NCI-H1105 treated with DMSO at 0.1 percent for 48 hours (cell line): ENCODE results near the gene MAB21L4.

Experiments used
- DNase-seq: peaks from one replicate; lab custom pipeline; 2025; lab: John Stamatoyannopoulos, UW

The MAB21L4 gene

DNA sequence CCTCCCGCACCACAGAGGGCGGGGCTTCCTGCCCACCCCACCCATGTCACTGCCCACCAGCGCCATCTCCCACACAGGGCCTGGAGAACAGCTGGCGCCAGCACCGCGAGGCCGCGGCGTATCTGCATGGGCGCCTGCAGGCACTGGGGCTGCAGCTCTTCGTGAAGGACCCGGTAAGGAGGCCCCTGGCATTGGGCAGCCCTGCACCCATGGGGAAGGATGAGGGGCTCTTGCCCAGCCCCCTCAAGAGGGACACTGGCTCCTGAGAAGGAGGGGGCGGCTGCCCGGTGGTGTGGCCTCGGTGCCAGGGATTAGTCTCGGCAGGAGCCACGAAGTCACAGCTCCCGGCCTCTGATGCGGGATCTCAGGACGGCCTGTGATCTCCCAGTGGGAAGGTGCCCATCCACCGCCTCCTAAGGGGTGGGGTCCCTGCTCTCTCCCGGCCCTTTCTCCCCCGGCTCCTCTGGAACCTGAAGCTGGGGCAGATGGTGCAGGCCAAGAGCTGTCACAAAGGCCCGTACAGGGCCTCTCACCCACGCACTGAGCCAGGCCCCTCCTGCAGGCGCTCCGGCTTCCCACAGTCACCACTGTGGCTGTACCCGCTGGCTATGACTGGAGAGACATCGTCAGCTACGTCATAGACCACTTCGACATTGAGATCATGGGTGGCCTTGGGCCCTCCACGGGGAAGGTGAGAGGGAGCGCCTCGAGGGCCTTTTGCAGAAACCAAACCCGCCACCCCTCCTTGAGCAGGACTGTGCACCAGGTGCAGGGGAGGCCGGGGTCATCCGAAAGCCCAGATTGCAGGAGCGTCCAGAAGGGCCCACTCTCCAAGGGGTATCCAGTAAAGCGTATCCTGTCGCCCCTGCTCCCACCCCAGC is 18.3 kb downstream of the MAB21L4 start:
- no peak for DNase-seq

DNA sequence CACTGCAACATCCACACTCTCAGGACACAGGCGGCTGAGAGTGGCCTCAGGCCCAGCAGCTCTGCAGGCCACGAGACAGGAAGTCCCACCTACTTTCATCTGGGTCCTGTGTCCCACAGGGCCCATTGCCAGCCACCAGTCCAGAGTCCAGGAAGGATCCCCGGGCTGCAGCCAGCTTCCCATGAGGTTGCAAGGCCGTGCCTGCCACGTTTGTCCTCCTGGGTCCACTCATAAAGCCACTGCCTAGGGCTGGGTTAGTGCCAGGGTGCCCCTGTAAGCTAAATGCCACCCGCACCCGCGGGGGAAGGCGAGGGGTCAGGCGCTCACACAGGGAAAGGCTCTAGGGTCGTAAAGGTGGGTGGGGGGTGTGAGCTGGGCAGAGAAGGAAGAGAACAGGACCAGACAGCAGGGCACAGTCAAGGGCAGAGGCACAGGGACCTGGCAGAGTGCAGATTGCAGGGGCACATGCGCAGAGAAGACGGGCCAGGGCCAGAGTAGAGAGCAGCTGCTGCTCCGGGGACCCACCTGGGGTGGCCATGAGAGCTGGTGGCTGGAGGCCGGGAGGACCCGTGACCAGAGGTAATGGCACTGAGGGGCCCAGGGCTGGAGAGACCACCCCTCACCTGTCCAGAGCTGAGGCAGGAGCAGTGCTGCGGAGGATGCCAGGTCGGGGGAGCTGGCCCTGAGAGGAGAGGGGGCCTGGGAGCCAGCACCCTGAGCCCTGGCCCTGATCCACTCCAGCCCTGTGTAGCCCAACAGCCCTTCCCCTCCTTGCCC is 19.3 kb downstream of the MAB21L4 start:
- DNase-seq = no peak

DNA sequence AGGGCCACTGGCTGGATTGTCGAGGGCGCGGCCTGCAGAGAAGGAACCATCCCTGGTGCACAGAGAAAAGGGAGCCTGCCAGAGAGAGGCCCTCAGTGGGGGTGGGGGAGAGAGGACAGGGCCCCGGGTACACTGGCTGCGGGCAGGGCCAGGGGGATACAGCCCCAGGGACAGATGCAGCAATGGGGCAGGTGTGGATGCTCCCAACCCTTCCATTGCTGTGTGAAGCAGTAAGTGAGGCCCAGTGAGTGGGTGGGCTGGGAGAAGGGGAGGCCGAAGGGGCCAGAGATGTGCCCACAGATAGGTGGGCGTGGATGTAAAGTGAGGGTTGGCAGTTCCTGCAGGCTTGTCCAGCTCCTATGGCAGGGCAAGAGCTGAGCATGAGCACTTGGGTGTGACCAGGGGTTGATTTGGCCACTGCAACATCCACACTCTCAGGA is 19.9 kb downstream of the MAB21L4 start:
- DNase-seq = no peak

DNA sequence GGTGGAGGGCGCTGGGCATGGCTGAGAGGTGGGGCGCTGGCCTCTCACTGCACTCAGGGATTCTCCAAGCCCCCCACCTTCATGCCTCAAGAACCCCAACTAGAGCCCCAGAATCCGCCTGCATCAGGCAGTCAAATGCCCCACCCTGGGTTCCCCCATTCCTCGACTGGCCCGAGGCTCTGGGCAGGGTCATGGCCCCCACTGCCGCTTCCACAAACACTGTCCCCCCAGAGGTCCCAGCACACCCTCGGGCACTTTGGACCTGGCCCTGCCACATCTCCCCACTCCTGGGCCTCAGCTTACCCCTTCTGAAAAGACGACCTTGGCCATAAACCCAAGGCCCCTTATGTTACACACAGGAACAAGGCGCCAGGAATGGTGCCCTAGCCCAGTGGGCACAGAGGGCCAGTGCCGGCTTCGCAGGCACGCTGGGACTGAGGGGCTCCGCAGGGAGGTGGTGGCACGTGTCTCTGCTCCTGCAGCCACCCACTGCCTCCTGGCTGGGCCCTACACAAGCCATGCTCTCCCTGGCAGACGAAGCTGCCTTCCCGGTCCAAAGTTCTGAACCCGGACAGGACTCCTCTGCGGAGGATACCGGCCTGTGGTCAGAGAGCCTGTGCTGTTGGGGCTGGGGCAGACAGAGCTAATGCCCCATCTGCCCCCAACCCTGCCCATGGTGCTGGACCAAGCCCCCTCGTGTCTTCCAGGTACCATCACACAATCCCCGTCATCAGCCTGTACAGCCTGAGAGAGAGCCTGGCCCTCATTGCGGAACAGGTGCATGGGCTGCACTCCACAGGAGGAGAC is 20.5 kb downstream of the MAB21L4 start:
- no peak for DNase-seq

DNA sequence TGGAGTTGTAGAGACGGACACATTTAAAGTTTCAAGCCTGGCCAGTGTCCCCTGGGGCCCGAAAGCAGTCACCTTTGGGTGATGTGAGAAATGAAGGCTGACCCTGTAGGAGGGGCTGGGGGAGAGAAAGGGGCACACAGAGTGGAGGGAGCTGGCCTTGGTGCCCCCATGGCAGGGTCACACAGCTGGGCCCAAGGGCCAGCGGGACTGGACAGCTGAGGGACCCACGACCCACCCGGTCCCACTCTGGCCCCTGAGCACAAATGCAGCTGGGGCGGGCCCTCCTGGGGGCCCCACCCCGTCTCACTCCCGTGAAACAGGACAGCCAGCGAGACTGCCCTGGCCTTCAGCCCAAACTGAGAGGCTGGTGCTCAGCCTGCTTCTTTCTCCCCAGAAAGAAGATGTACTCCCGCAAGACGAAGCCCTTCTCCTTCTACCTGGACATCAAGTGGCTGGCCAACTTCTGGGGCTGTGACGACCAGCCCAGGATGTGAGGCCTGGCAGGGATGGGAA is 21.2 kb downstream of the MAB21L4 start:
- no peak for DNase-seq

DNA sequence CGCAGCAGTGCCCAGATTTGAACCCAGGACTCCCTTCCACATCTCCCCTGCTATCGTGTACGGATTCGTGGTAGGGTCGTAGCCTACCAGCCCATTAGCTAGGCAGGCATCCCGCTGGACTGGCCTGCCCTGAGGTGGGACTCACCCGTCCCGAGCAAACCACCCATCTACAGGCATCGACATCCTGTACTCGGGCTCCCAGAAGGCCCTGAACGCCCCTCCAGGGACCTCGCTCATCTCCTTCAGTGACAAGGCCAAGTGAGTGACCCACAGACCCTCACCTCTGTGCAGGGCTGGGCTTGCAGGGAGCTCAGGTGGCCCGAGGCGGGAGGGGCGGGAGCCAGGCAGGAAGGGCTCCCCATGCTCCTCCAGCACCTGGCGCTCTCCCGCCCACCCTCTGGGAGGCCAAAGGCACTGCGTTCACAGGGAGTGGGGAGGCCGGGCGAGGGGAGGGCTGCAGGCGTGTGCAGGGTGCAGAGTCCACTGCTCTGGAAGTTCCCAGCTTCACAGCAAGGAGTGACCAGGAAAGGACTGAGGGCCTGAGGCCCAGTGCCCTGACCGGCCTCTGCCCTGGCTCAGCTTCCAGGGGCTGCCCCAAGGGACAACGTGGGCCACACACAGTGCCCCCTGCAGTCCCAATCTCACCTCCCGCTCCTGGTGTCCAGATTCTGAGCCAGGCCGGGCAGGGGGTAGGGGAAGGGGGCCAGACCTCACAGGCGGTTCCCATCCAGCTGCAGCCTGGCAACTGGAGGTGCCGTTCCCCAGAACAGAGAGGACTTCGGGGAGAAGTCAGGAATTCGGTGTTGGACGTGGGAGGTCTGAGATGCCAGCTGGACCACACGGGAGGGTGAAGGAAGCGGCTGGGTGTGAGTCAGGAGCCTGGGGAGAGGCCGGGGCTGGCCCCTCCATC is 21.9 kb downstream of the MAB21L4 start:
- DNase-seq = no peak

DNA sequence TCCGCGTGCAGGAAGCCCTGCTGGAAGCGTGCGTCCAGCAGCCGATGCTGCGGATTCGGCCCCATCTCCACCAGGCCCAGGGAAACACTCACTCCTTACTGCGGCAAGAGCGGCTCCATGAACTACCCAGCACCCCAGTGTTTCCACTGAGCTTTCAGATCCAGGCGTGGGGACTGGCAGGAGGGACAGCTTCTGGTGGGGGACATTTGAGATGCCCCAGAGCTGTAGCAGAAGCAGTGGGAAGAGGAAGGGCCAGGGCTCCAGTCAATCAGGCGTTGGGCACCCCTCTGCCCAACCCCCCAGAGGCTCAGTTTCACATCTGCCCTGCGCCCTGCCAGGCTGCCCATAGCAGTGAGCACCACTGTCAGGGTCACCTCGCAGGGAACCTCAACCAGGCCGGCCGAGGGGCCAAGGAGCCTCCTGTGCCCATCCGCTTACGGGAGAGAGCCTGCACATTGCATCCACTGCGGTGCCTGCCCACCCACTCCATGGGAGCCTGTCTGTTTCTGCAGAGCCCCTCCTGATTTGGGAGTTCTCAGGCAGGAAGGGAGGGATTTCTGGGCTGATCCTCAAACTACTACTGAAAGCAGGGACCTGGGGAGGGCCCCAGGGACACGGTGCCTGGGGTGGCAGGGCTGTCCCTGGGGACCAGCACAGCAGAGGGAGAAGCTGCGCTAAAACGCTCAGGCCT is 22.7 kb downstream of the MAB21L4 start:
- no peak for DNase-seq

DNA sequence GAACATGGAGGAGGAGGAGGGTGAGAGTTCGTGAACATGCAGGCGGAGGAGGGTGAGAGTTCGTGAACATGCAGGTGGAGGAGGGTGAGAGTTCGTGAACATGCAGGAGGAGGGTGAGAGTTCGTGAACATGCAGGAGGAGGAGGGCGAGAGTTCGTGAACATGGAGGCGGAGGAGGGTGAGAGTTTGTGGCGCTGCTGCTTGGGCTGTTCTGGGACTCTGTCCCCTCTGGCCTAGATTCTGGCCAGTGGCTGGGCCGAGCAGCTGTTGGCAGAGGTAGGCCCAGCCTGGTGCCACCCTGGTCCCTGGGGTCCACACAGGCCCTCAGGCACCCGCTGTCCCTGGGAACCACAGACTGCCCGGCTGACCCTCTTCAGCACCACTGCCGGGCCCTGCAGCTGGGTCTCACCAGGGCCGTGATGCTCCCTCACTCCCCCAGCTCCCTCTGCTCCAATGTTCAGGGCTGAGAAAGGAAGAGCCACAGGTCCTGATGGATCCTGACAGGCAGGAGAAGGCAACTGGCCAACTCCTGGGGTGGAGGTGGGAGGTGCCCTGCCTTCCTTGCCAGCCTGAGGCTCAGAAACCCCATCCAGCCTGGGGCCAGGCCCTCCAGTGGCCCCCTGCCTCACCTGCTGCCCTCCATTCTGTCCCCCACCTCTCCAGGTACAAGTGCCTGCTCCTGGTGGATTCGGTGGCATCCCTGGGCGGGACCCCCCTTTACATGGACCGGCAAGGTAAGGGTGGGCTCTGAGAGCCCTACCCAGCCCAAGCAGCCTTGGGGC is 23.4 kb downstream of the MAB21L4 start:
- no peak for DNase-seq

DNA sequence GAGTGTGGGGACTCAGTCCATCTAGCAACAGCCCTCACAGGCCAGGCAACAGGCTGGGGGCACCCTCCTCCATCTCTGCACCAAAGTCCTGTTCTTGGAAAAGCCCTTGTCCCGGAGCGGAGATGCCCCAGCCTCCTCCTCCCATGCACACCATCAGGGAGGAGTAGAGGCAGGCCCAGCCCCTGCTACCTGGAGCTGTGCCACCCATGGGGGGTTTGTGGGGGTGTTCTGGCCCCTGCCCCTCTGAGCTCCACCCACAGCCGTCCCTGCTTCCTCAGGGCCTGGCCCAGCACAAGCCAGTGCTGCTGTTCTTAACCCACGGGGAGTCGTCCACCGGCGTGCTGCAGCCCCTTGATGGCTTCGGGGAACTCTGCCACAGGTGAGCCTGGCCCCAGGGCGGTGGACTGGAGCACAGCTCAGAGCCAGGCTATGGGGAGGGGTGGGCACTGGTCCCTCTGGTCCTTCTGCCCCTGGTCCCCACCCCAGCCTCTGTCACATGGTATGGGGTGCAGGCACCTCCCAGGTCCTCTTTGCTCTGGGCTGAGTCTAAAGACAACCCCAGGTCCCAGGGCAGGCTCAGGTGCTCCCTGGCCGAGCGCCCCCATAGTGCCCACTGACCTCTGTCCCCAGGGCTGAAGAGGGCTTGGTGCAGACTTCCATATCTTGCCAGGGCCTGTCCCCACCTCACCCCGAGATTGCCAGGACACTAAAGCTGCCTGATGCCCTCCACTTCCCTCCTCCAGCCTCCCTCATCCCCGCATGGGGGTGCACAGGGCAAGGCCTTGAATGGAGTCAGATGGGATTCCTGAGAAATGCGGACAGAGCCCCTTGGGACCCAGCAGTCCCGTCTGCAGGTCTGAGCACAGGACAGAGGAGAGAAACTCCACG is 24.6 kb downstream of the MAB21L4 start:
- no peak for DNase-seq

DNA sequence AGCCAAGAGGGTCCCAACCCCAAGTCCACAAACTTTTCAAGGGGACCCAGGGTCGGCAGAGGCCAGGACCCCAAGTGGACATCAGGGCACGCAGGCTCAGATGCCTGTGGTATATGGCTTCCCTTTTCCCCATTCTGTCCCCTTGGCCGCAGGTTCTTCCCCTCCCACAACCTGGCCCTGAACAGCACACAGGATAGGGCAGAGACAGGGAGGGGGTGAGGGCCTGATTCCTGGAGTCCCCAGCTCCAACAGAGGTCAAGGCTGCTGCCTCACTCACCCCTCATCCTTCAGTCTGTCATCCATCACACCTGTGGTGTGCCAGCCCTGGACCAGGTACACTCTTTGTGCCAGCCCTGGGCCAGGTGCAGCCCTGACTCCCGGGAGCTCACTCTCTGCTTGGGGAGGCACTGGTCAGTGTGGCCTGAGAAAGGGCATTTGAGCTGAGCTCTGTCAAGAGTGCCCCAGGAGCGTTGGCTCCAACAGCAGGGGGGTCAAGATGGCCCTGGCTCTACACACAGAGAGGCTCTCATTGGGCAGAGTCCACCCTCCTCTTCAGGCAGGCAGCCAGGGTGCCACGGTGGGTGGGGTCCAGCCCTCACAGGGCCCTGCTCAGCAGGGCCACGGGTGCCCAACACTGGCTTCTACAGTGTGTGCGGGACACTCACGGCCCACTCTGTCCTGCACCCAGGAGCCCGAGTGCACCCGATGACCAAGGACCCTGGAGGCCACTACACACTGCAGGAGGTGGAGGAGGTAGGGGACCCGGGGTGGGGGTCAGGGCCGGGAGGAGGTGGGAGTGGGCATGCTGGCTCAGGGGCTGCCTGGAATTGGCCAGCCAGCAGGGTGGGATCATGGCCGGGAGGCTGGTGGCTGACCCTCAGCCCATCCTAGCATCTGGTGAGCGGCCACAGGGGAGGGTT is 25.7 kb downstream of the MAB21L4 start:
- no peak for DNase-seq

DNA sequence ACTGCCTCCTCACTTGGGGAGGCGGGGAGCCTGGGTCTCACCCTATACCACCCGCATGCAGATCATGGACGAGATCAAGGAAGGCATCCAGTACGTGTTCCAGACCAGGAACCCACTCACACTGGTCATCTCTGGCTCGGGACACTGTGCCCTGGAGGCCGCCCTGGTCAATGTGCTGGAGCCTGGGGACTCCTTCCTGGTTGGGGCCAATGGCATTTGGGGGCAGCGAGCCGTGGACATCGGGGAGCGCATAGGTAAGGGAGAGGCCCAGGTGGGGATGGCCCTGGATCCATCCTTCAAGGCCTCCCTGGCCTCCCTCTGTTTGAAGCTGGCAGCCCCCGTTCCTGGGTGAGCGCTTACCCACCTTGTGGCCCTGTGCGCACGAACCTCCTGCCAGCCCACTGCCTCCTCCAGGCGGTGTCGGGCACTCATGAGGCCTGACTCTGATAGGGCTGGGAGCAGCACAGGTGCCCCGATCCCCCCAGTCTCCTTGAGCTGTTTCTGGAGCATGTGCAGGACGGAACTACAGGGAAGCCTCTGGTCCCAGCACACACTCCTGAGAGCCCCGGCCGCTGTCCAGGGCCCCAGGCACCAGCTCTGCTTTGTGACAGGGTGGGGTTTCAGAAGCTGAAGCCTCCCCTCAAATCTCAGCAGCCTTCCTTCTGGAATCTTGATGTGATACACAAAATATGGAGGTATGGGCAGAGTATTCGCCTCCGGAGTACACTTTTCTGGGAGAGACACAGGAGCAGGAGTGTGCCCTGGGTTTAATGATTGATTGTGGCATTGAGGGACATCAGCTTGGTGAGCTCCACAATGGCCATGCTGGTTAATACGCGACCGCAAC is 26.6 kb downstream of the MAB21L4 start:
- DNase-seq = no peak

DNA sequence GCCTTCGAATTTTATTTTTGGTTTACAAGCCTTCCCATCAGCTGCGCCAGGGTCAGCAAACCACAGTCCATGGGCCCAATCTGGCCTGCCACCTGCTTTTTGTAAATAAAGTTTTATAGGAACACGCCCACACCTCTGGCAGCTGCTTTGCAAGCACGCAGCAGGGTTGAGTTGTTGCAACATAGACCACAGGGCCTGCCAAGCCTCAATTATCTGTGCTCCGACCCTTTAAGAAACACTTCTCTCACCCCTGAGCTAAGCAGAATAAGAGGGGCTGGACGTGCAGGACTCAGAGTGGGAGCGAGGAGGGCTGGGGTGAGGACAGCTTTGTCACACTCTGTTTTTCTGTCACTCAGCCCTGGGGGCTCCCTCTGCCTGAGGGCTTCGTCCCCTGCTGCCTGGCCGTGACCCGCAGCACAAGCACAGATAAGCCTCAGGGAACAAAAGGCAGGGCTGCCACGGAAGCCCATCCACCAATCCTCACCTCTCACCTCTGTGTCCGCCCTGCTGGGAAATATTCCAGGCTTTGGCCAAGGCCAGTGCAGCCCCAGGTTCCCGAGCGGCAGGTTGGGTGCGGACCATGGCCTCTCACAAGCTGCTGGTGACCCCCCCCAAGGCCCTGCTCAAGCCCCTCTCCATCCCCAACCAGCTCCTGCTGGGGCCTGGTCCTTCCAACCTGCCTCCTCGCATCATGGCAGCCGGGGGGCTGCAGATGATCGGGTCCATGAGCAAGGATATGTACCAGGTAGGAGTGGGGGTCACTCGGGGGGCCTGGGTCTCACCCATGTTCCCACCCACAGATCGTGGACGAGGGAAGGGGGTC is 27.5 kb downstream of the MAB21L4 start, which contains the start of gene AGXT:
AGXT (plus strand) TSS at position 539 of the 823 bp plus-strand sequence; CDS start at position 581, 42 bp downstream.
- DNase-seq = no peak

DNA sequence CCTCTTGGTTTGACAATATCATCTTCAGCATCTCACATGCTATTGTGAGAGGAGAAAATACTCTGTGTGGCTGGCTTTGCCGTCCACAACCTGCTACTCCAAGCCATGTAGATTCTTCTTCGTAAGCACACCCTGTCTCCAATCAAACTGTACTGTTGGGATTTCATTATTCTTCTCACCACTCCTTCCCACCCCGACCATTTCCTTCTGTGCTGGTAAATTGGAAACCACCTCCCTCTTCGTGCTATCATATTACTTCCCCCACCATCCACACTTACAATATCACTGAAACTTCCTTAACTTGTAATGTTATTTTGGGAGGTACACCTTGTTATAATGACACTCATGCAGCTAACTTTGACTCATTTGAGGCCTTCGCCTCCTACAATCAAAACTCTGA is 30.6 kb downstream of the MAB21L4 start:
- DNase-seq = no peak

DNA sequence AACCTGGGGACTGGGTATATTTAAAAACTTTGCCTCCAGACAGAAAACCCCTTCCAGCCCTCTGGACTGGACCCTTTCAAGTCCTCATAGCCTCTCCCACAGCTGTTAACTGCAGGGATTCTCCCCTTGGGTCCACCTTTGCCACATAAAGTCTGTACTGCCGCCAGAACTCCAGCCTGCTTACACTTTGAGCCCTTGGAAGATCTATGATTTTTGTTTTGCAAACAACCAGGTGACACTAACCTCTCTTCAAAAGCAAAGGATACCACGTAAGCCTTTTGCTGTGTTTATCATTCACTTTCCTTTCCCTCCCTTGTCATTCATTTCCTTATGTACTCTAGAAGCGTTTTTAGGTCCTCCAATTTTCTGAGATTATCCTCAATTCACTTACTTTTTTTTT is 31.5 kb downstream of the MAB21L4 start:
- DNase-seq = no peak

DNA sequence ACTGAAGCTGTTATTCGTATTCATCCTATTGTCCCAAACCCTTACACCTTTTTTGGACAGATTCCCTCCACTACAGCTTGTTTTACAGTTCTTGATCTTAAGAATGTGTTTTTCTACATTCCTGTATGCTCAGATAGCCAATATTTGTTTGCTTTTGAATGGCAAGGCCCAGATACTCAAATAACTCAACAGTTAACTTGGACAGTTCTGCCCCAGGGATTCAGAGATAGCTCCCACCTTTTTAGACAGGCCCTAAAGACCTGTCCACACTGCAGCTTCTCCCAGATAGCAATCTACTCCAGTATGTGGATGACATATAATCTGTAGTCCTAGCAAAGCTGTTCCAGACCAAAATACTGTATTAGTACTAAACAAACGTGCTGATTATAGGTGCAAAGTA is 34.4 kb downstream of the MAB21L4 start:
- DNase-seq = no peak

DNA sequence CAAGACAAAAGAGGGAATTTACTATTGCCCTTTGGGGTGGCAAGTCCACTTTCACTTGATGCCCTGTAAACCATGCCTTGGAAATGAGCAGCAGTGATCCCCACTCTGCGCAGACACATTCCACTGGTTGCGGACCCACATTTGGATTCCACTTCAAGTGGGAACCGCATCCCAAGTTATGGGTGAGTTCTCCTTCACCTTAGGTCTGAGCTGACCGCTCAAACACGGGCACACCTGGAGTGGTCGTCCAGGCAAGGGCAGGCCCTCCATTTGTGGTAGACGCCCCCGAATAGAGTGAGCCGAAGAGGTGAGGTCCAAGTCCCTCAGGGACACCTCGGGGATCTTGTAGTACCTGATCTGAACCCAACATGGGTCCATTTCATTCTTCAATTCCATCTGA is 37.1 kb downstream of the MAB21L4 start:
- no peak for DNase-seq
